ENCODE measurements around the gene PLA2G2C.
"Not testable (repeated sequence)": the region's sequence is repeated elsewhere in the genome, so short reads cannot be mapped to it uniquely, and the experiment has no call there.

The PLA2G2C gene

GRCh38 chr1:20130518-20130917 is 55.8 kb downstream of the PLA2G2C start:
- DNase-seq (ENCODE audit: low spot score), result not testable (repeated sequence)

- DNase-seq (ENCODE audit: low spot score), result no peak
Observed at GRCh38 chr1:20126806-20127440, 59.4 kb downstream of the PLA2G2C start.

GRCh38 chr1:20126041-20126805 is 60.1 kb downstream of the PLA2G2C start:
- no peak for DNase-seq (ENCODE audit: low spot score)

GRCh38 chr1:20125100-20125499 is 61.2 kb downstream of the PLA2G2C start:
- DNase-seq (ENCODE audit: low spot score), result no peak

- peak; percentile 70 for DNase-seq (ENCODE audit: low spot score)
Observed at GRCh38 chr1:20124456-20125057, 61.8 kb downstream of the PLA2G2C start.

- no peak for DNase-seq (ENCODE audit: low spot score)
Observed at GRCh38 chr1:20123722-20124455, 62.4 kb downstream of the PLA2G2C start.

- no peak for DNase-seq (ENCODE audit: low spot score)
Observed at GRCh38 chr1:20120796-20121195, 65.5 kb downstream of the PLA2G2C start.

DNA sequence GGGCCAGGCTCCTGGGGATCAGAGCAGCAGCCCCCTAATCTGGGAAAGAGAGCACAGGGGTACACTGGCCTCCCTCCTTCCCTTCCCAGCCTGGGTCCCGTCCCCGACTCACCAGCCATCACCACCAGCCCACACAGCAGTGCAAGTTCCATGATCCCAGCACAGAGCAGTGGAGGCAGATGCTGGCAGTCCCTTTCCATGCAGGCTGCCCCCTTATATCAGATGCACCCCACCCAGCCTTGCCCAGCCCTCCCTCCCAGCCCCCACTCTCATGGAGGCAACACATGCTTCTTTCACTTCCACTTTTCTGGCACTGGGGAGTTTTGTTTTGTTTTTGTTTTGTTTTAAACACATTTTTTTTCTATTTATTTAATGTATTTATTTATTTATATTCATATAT is 67.0 kb downstream of the PLA2G2C start, which contains the start of gene PLA2G2D:
Gene PLA2G2D, minus strand, starts transcription at position 190 of the 400 bp plus-strand sequence. Its CDS starts 38 bp downstream, at position 152.
- DNase-seq (ENCODE audit: low spot score), result no peak

DNA sequence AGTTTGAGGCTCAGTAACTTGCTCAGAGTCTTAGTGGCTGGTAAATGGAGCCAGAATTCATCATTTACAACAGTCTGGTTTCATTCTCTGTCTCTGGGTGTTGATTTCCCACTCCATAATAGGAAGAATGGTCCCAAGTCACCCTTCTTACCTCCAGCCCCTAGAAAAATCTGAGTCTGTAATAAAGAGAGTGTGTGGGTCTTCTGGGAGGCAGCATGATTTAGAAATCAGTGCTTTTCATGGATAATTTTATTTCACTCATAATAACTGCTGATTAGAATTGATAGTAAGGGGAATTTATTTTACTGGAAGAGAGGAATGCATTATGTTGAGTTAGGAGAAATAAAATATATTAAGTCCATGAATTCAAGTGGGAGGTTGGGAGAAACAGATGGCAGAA is 69.1 kb downstream of the PLA2G2C start:
- no peak for DNase-seq (ENCODE audit: low spot score)

DNA sequence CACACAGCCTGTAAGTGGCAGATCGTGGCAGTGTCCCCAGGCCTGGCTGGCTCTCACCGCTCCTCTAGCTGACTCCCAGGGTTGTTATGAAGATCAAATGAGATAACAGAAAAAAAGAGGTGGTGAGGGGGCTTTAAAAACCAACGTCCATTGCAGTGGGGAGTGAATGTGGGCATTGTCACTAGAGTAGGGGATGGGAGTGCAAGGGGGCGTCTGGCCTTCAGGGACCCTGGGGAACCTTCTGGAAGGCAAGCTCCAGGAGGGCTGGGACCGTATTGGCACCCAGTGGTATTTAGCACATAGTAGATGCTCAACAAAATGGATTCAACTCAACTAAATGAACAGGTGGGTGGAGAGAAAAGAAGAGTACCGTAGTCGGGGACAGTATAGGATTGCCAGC is 70.4 kb downstream of the PLA2G2C start:
- no peak for DNase-seq (ENCODE audit: low spot score)

DNA sequence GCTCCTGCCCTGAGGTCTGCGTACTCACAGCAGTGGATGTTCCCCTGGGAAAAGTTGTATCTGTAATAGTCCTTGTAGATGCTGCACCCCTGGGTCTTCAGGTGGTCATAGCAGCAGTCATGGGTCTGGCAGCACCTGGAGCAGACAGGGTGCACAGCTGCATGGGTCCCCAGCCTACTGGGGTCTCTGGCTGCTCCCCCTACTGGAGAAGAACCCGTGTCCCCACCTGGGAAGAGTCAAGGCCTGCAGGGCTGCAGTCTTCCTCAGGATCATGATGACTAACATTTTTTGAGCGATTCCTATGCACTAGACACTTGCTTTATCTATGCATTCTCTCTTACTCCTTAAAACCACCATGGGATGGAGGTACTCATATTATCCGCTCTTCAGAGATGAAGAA is 70.8 kb downstream of the PLA2G2C start:
- no peak for DNase-seq (ENCODE audit: low spot score)

GRCh38 chr1:20114021-20114648 is 72.2 kb downstream of the PLA2G2C start:
- DNase-seq (ENCODE audit: low spot score), result no peak

Data from RKO (cell line).